Spleen (tissue), 11 donors: ENCODE results near the gene RPS6KA2. TPM values are rescaled to one million over a fixed set of nuclear protein-coding genes. Genes with fewer than 3 reads are reported as not detected.
A peak's percentile ranks its signal among the peaks of the same experiment; 100 is the strongest.

Experiments
- DNase-seq: peaks from one replicate; pipeline ENCODE4 v3.0.0-alpha.2; 2020
- H3K27ac ChIP-seq, 8 donors: fragments of 200-600 bp; sonication (generic) in 7 of 8; 1 replicate in 4 of 8; 2 replicates in 4 of 8; pipeline versions ENCODE4 v1.5.0 to v1.8.0; 2016 to 2021; ENCODE audit warnings: inconsistent platforms in 4 of 8, mild to moderate bottlenecking in 4 of 8, moderate library complexity in 1 of 8
- H3K27me3 ChIP-seq, 7 donors: fragments of 200-600 bp; sonication (generic) in 6 of 7; replicated peaks in 1 of 7; 1 replicate in 4 of 7; 2 replicates in 3 of 7; pipeline versions ENCODE4 v1.5.0 to v1.8.0; 2016 to 2021; ENCODE audit warnings: inconsistent platforms in 3 of 7, mild to moderate bottlenecking in 1 of 7
- H3K36me3 ChIP-seq, 6 donors: fragments of 200-600 bp; sonication (generic) in 5 of 6; 1 replicate in 4 of 6; 2 replicates in 2 of 6; pipeline versions ENCODE4 v1.5.0 to v1.8.0; 2016 to 2021; ENCODE audit warnings: inconsistent platforms in 2 of 6
- H3K4me1 ChIP-seq, 6 donors: fragments of 200-600 bp; sonication (generic) in 5 of 6; 1 replicate in 3 of 6; 2 replicates in 3 of 6; pipeline versions ENCODE4 v1.5.0 to v1.8.0; 2016 to 2021; ENCODE audit warnings: inconsistent platforms in 3 of 6
- H3K4me3 ChIP-seq, 8 donors: fragments of 200-600 bp; sonication (generic) in 7 of 8; 1 replicate in 4 of 8; 2 replicates in 4 of 8; pipeline versions ENCODE4 v1.5.0 to v1.8.0; 2016 to 2021; ENCODE audit warnings: inconsistent platforms in 4 of 8, mild to moderate bottlenecking in 4 of 8, moderate library complexity in 2 of 8
- H3K9me3 ChIP-seq, 8 donors: fragments of 200-600 bp; sonication (generic) in 7 of 8; 1 replicate in 4 of 8; 2 replicates in 4 of 8; pipeline versions ENCODE4 v1.5.0 to v1.8.0; 2016 to 2021; ENCODE audit warnings: inconsistent platforms in 4 of 8
- POLR2A ChIP-seq, 3 donors: fragments of 450-650 bp; IDR thresholded peaks; one replicate each; pipeline ENCODE4 v1.5.1; 2017; ENCODE audit warnings: antibody characterized with exemption in 3 of 3, mild to moderate bottlenecking in 1 of 3
- POLR2AphosphoS5 ChIP-seq, 3 donors: sonication (generic); formaldehyde crosslinking; IDR thresholded peaks; one replicate each; pipeline ENCODE4 v1.5.1; 2017; ENCODE audit warnings: antibody characterized with exemption in 3 of 3
- WGBS, 5 donors: extraction: QIAGEN DNeasy Blood & Tissue Kit in 3 of 5; methylation state at CpG; one replicate each; pipeline versions ENCODE4 v1.1.5 to v1.1.7; 2013 to 2018; 5-methylcytosine and 5-hydroxymethylcytosine counted together
- intact Hi-C: fragments of 100-400 bp; cut with DNase I; formaldehyde crosslinking; loops from one replicate; pipeline ENCODE4 v1.15.0; 2023; ENCODE audit warnings: low total_unique reads
- polyA plus RNA-seq, 3 donors: library from polyadenylated mRNA; stranded (reverse); fragments of 200-250 nt; gene quantifications; one replicate each; pipeline ENCODE4 v1.2.1, GENCODE V29; 2013
- total RNA-seq, 7 donors: library from RNA; depleted of rRNA in 3 of 7; stranded (reverse); fragments of >200 nt in 3 of 7; fragmentation: NEBNext Ultra II Directional in 4 of 7; extraction: Animal tissue kit (Norgen Biotek cat#: 25700) in 4 of 7; gene quantifications; one replicate each; pipeline versions ENCODE4 v1.1.0 to v1.2.1, GENCODE V29; 2016 to 2021
- TF ChIP-seq, protein P1 (sequence below), 11 experiments: fragments of 200-600 bp in 7 of 11; fragments of 450-650 bp in 4 of 11; sonication (generic) in 4 of 11; IDR thresholded peaks in 8 of 11; conservative IDR thresholded peaks in 3 of 11; 1 replicate in 7 of 11; 2 replicates in 4 of 11; pipeline versions ENCODE4 v1.4.0 to v1.8.0; 2016 to 2021; ENCODE audit warnings: antibody characterized with exemption in 11 of 11, inconsistent platforms in 4 of 11, mild to moderate bottlenecking in 1 of 11
- donor health status: healthy with polysubstance abuse.
- donor health status: DM: no; HTN: no; CAD: no; lungs with moderate emphysema.
- donor health status: DM: no; HTN: no; CAD: no.
- donor health status: Bipolar disorder and iron deficiency.
- donor health status: healthy.
- donor health status: DM: no; HTN: no; CAD: no.
- donor health status: DM: yes; HTN: yes; CAD: no.

The RPS6KA2 gene
- total and polyA plus RNA-seq, 10 donors, result 7.6 to 123 (median 58.1) TPM

- no peak for TF ChIP-seq POLR2AphosphoS5 (IDR thresholded peaks at IDR 0.05)
- TF ChIP-seq, protein P1, sequence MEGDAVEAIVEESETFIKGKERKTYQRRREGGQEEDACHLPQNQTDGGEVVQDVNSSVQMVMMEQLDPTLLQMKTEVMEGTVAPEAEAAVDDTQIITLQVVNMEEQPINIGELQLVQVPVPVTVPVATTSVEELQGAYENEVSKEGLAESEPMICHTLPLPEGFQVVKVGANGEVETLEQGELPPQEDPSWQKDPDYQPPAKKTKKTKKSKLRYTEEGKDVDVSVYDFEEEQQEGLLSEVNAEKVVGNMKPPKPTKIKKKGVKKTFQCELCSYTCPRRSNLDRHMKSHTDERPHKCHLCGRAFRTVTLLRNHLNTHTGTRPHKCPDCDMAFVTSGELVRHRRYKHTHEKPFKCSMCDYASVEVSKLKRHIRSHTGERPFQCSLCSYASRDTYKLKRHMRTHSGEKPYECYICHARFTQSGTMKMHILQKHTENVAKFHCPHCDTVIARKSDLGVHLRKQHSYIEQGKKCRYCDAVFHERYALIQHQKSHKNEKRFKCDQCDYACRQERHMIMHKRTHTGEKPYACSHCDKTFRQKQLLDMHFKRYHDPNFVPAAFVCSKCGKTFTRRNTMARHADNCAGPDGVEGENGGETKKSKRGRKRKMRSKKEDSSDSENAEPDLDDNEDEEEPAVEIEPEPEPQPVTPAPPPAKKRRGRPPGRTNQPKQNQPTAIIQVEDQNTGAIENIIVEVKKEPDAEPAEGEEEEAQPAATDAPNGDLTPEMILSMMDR (IDR thresholded peaks at IDR 0.05 in 8 of 11, conservative IDR thresholded peaks at IDR 0.05 in 3 of 11), result no peak
- no peak for TF ChIP-seq POLR2A (IDR thresholded peaks at IDR 0.05)
- intact Hi-C loops, result no loop called here
- peaks cover 4 to 41% (median 18%) of the 10 kb centered on the region in 6 donors for H3K4me1 ChIP-seq
- peak overlapping the region; percentile 72 to 99 (median 92) for H3K4me3 ChIP-seq
- no peaks in the 10 kb centered on the region for H3K9me3 ChIP-seq
- no peaks in the 10 kb centered on the region for H3K36me3 ChIP-seq
- no peaks in the 10 kb centered on the region for H3K27me3 ChIP-seq
- WGBS, 5 donors, result 25 to 32% (median 28%) methylated on average over 6 of the region's 6 CpGs
- H3K27ac ChIP-seq, result peak overlapping the region; percentile 50 to 96 (median 90)
- no peak for DNase-seq
Measured at GRCh38 chr6:166381381-166381732, 245.7 kb downstream of the RPS6KA2 start.

GRCh38 chr6:166379800-166380199 lies 247.3 kb downstream of the RPS6KA2 start:
- peaks cover 4 to 41% (median 18%) of the 10 kb centered on the region in 6 donors for H3K4me1 ChIP-seq
- no peaks in the 10 kb centered on the region for H3K36me3 ChIP-seq
- H3K27me3 ChIP-seq, result no peaks in the 10 kb centered on the region
- peak overlapping the region in 1 of 8 donors; percentile 30 for H3K27ac ChIP-seq
- 79 to 90% (median 84%) methylated on average over 4 of the region's 4 CpGs for WGBS, 5 donors
- no peak for DNase-seq
- intact Hi-C loops, result no loop called here
- no peak overlapping the region for H3K4me3 ChIP-seq
- no peaks in the 10 kb centered on the region for H3K9me3 ChIP-seq
- TF ChIP-seq POLR2AphosphoS5 (IDR thresholded peaks at IDR 0.05), result no peak
- TF ChIP-seq, protein P1 (IDR thresholded peaks at IDR 0.05 in 8 of 11, conservative IDR thresholded peaks at IDR 0.05 in 3 of 11), result no peak
- no peak for TF ChIP-seq POLR2A (IDR thresholded peaks at IDR 0.05)

GRCh38 chr6:166379103-166379586 lies 247.9 kb downstream of the RPS6KA2 start:
- DNase-seq, result no peak
- H3K4me1 ChIP-seq, result peaks cover 2 to 37% (median 15%) of the 10 kb centered on the region in 6 donors
- H3K27ac ChIP-seq, result no peak overlapping the region
- H3K9me3 ChIP-seq, result no peaks in the 10 kb centered on the region
- WGBS, 5 donors, result 86 to 97% (median 96%) methylated on average over 1 of the region's 1 CpG
- H3K36me3 ChIP-seq, result no peaks in the 10 kb centered on the region
- TF ChIP-seq POLR2AphosphoS5 (IDR thresholded peaks at IDR 0.05) (no peak), POLR2A (IDR thresholded peaks at IDR 0.05) (no peak)
- TF ChIP-seq, protein P1 (IDR thresholded peaks at IDR 0.05 in 8 of 11, conservative IDR thresholded peaks at IDR 0.05 in 3 of 11), result no peak
- no peak overlapping the region for H3K4me3 ChIP-seq
- intact Hi-C loops, result no loop called here
- no peaks in the 10 kb centered on the region for H3K27me3 ChIP-seq

DNA sequence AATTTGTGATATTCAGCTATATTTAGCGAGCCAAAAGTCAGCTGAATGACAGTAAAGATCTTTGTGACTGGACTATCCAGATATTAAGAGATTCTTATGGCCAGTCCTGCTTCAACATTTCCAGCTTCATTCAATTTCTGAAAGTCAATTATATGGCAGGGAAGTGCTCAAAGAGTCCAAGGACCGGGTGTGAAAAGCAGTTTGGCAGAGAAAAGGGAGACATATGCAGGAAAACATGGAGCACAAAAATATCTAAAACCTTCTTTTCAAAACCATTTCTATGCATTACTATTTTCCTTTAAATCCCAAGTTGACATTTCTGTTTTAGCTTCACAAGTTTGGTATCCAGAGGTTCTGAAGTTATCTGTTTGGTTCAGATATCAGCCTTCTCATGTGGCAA lies 249.3 kb downstream of the RPS6KA2 start:
- Histone ChIP-seq H3K9me3 (no peaks in the 10 kb centered on the region), H3K4me1 (peaks cover 0 to 30% (median 8%) of the 10 kb centered on the region in 6 donors), H3K4me3 (no peak overlapping the region), H3K36me3 (no peaks in the 10 kb centered on the region), H3K27ac (no peak overlapping the region), H3K27me3 (no peaks in the 10 kb centered on the region)
- TF ChIP-seq, protein P1 (IDR thresholded peaks at IDR 0.05 in 8 of 11, conservative IDR thresholded peaks at IDR 0.05 in 3 of 11), result no peak
- TF ChIP-seq POLR2AphosphoS5 (IDR thresholded peaks at IDR 0.05) (no peak), POLR2A (IDR thresholded peaks at IDR 0.05) (no peak)
- intact Hi-C loops, result no loop called here
- DNase-seq, result no peak
- 49 to 76% (median 62%) methylated on average over 2 of the region's 2 CpGs for WGBS, 5 donors
